OCI-LY7 (cell line): ENCODE results near the gene GLCCI1. TPM values are rescaled to one million over a fixed set of nuclear protein-coding genes. Genes with fewer than 3 reads are reported as not detected.

Experiments used
- BruUV-seq: library from RNA; stranded (reverse); fragments of 400-500 nt; replicated peaks from 2 replicates; lab custom pipeline; 2021; lab: Mats Ljungman, UMichigan
- CTCF ChIA-PET: fragments of 300-600 bp; sonication (Branson Sonifier 250); formaldehyde crosslinking; loops from one replicate; lab custom pipeline; 2022; ENCODE audit warnings: antibody characterized with exemption; ENCODE audit not compliant: unreplicated experiment; lab: Charles Lee
- POLR2A ChIA-PET: fragments of 300-600 bp; sonication (Branson Sonifier 250); formaldehyde crosslinking; loops from one replicate; lab custom pipeline; 2022; ENCODE audit warnings: antibody characterized with exemption; lab: Charles Lee
- DNase-seq: peaks from one replicate; pipeline ENCODE4 v3.0.0-alpha.2; 2015; ENCODE audit warnings: low spot score
- H2AFZ ChIP-seq: fragments of 200-600 bp; sonication (generic), shearing (Covaris generic); 2 replicates; pipeline ENCODE4 v1.6.1; 2014; ENCODE audit warnings: mild to moderate bottlenecking, antibody characterized with exemption, low read length, moderate library complexity
- H3K27ac ChIP-seq: fragments of 200-600 bp; sonication (generic); 2 replicates; pipeline ENCODE4 v1.5.1; 2014; ENCODE audit warnings: mixed run types, low read depth, mild to moderate bottlenecking, moderate library complexity, low read length, inconsistent platforms; ENCODE audit not compliant: poor library complexity, severe bottlenecking
- H3K36me3 ChIP-seq: fragments of 200-600 bp; sonication (generic); 2 replicates; pipeline ENCODE4 v1.6.1; 2014; ENCODE audit warnings: mild to moderate bottlenecking, antibody characterized with exemption, low read length, moderate library complexity, mixed read lengths; ENCODE audit not compliant: insufficient read depth
- H3K4me1 ChIP-seq: fragments of 200-600 bp; sonication (generic); 2 replicates; pipeline ENCODE4 v1.5.1; 2014; ENCODE audit warnings: mild to moderate bottlenecking, low read length; ENCODE audit not compliant: insufficient read depth, poor library complexity, severe bottlenecking
- H3K4me2 ChIP-seq: fragments of 200-600 bp; sonication (generic); 2 replicates; pipeline ENCODE4 v1.6.1; 2014; ENCODE audit warnings: mild to moderate bottlenecking, low read length
- H3K4me3 ChIP-seq: fragments of 200-600 bp; sonication (generic); 2 replicates; pipeline ENCODE4 v1.5.1; 2014; ENCODE audit warnings: mild to moderate bottlenecking, low read depth, low read length; ENCODE audit not compliant: poor library complexity, severe bottlenecking
- H3K79me2 ChIP-seq: fragments of 200-600 bp; sonication (generic); 2 replicates; pipeline ENCODE4 v1.6.1; 2016; ENCODE audit warnings: low read depth, mild to moderate bottlenecking, low read length, moderate library complexity, mixed read lengths; ENCODE audit not compliant: insufficient read depth
- H3K9me2 ChIP-seq: fragments of 200-600 bp; sonication (generic); 2 replicates; pipeline ENCODE4 v1.6.1; 2016; ENCODE audit warnings: mild to moderate bottlenecking, low read length, mixed read lengths; ENCODE audit not compliant: insufficient read depth
- H3K9me3 ChIP-seq: fragments of 200-600 bp; sonication (generic); 2 replicates; pipeline ENCODE4 v1.6.1; 2014; ENCODE audit warnings: mild to moderate bottlenecking, mixed run types, low read length, mixed read lengths
- H4K20me1 ChIP-seq: fragments of 200-600 bp; sonication (generic); 2 replicates; pipeline ENCODE4 v1.6.1; 2014; ENCODE audit warnings: mild to moderate bottlenecking, antibody characterized with exemption, low read length, moderate library complexity, mixed read lengths; ENCODE audit not compliant: insufficient read depth
- EZH2phosphoT487 ChIP-seq: fragments of 200-600 bp; sonication (generic); IDR thresholded peaks from 2 replicates; pipeline ENCODE4 v1.6.1; 2018; ENCODE audit warnings: low read depth, borderline replicate concordance, mild to moderate bottlenecking, mixed run types, antibody characterized with exemption, low read length, moderate library complexity, mixed read lengths
- intact Hi-C: fragments of 100-400 bp; cut with micrococcal nuclease; formaldehyde crosslinking; loops from one replicate; pipeline ENCODE4 v1.10.0; 2022; ENCODE audit not compliant: unreplicated experiment
- total RNA-seq, 2 experiments: library from RNA; depleted of rRNA in 1 of 2; stranded (reverse); fragments of >200 nt in 1 of 2; shearing (Covaris generic) in 1 of 2; gene quantifications; 2 replicates each; pipeline ENCODE4 v1.2.3, GENCODE V29; 2014 to 2022
- TF ChIP-seq, protein P1 (sequence below): fragments of 200-600 bp; sonication (generic); conservative IDR thresholded peaks from 2 replicates; pipeline ENCODE4 v1.5.1; 2014; ENCODE audit warnings: mild to moderate bottlenecking, antibody characterized with exemption, low read length, moderate library complexity, mixed read lengths

Gene GLCCI1
- total RNA-seq, 2 experiments from 2014 or later: 21.3 to 85.6 TPM

DNA sequence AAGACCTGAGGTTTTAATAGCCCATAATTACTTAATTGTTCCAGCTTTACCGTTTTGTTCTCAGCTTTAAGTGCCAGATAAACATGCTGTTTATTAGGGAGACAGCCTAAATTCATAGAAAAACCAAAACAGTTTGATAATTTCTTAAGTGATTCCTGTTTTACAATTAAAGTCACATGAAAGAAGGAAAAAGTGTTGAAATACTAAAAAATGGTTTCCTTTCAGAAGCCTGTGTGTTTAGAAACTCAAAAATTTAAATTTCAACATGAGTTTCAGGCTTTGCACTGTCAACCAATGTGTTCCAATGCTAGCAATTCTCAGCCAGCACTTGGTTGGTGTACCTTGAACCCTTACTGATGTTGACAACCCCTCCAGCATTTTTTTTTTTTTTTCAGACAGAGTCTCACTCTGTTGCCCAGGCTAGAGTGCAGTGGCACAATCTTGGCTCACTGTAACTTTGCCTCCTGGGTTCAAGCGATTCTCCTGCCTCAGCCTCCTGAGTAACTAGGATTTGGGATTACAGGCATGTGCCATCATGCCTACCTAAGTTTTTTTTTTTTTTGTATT lies 158.1 kb downstream of the GLCCI1 start:
- no peak for TF ChIP-seq EZH2phosphoT487
- TF ChIP-seq, protein P1, sequence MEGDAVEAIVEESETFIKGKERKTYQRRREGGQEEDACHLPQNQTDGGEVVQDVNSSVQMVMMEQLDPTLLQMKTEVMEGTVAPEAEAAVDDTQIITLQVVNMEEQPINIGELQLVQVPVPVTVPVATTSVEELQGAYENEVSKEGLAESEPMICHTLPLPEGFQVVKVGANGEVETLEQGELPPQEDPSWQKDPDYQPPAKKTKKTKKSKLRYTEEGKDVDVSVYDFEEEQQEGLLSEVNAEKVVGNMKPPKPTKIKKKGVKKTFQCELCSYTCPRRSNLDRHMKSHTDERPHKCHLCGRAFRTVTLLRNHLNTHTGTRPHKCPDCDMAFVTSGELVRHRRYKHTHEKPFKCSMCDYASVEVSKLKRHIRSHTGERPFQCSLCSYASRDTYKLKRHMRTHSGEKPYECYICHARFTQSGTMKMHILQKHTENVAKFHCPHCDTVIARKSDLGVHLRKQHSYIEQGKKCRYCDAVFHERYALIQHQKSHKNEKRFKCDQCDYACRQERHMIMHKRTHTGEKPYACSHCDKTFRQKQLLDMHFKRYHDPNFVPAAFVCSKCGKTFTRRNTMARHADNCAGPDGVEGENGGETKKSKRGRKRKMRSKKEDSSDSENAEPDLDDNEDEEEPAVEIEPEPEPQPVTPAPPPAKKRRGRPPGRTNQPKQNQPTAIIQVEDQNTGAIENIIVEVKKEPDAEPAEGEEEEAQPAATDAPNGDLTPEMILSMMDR: no peak
- Histone ChIP-seq H3K36me3 (no peaks in the 10 kb centered on the region), H4K20me1 (no peaks in the 10 kb centered on the region), H3K79me2 (no peaks in the 10 kb centered on the region), H3K4me1 (peaks cover 10% of the 10 kb centered on the region), H3K4me2 (no peak overlapping the region), H3K9me2 (no peaks in the 10 kb centered on the region), H3K9me3 (no peaks in the 10 kb centered on the region), H2AFZ (peak overlapping the region; percentile 82; the same call in 1 of the 2 replicates), H3K4me3 (no peak overlapping the region), H3K27ac (no peak overlapping the region)
- BruUV-seq: no TSS peak
- intact Hi-C loops: no loop called here
- ChIA-PET POLR2A (interaction anchor here (0.6 kb wide), 1 partner anchor 129 kb away, joined by 3 read pairs; no protein-coding TSS in a partner anchor), CTCF (no interaction called here)
- no peak for DNase-seq

DNA sequence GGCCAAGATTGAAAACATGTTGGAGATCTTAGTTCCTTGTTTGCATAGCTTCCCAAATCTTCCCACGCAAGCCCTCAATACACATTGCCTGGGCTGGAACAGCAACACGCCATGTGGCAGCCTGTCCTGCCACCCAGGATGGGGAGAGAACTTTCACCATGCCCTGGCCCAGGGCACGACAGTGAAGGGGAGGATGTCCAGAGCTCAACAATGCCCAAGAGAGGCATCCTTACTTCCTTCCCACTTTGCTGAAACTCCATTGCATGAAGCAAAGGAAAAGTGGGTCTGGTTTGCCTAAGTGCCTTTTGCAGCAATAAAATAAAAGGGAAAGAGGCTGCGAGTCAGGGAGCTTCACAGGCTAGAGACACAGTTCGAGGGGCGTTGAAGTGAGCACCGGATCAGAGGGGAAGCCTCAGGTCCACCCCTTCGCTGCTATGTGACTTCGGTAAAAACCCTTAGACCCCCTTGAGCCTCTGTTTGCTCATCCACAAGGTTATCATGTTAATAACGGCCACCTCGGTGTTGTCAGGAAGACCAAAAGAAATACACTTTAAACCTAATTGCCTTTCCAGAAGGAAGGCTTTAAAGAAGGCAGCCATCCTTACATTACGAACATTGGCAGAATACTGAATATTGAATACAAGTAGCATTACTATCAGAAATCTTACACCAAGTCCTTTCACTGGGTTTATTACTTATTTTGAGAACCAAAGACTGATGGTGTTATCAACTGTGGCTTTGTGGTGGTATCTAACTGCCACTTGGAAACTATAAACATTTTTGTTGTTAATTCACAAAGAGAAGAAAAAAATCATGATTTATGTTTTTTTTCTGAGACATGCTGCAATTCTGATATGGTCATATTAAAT lies 160.1 kb downstream of the GLCCI1 start:
- no peaks in the 10 kb centered on the region for H4K20me1 ChIP-seq
- H3K79me2 ChIP-seq: no peaks in the 10 kb centered on the region
- no peaks in the 10 kb centered on the region for H3K9me3 ChIP-seq
- H3K36me3 ChIP-seq: no peaks in the 10 kb centered on the region
- peaks cover 10% of the 10 kb centered on the region for H3K4me1 ChIP-seq
- POLR2A ChIA-PET: no interaction called here
- CTCF ChIA-PET: no interaction called here
- TF ChIP-seq, protein P1: no peak
- no peak for TF ChIP-seq EZH2phosphoT487
- DNase-seq: no peak
- intact Hi-C loops: no loop called here
- H3K9me2 ChIP-seq: no peaks in the 10 kb centered on the region
- BruUV-seq: no TSS peak
- peak overlapping the region; percentile 57; the same call in 1 of the 2 replicates for H2AFZ ChIP-seq
- no peak overlapping the region for H3K27ac ChIP-seq
- H3K4me3 ChIP-seq: no peak overlapping the region
- H3K4me2 ChIP-seq: peak overlapping the region; percentile 11; the same call in 1 of the 2 replicates

DNA sequence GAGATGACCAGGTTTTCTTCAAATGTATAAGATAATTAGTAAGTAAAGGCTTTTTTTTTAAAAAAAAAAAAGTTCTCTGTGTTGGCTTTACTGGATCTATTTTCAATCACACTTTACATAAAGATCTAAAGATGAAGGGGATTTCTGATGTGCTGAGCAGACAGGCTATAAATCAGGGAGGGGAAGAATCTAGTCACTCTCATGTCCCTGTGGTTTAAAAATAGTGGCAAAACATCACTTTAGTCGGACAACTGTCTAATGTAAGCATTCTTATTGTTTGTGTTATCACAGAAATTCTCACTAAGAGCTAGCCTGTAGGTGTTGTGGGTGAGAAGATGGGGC lies 160.7 kb downstream of the GLCCI1 start:
- H2AFZ ChIP-seq: no peak overlapping the region
- H3K79me2 ChIP-seq: no peaks in the 10 kb centered on the region
- no TSS peak for BruUV-seq
- no peak for TF ChIP-seq EZH2phosphoT487
- TF ChIP-seq, protein P1: no peak
- ChIA-PET CTCF (no interaction called here), POLR2A (no interaction called here)
- no peaks in the 10 kb centered on the region for H3K9me2 ChIP-seq
- H4K20me1 ChIP-seq: no peaks in the 10 kb centered on the region
- peak overlapping the region; percentile 11; the same call in 1 of the 2 replicates for H3K4me2 ChIP-seq
- no peak overlapping the region for H3K27ac ChIP-seq
- no peaks in the 10 kb centered on the region for H3K36me3 ChIP-seq
- no peak overlapping the region for H3K4me3 ChIP-seq
- H3K4me1 ChIP-seq: peaks cover 10% of the 10 kb centered on the region
- intact Hi-C loops: no loop called here
- H3K9me3 ChIP-seq: no peaks in the 10 kb centered on the region
- no peak for DNase-seq
